Measurements from ENCODE around the gene HK1.

The HK1 gene

DNA sequence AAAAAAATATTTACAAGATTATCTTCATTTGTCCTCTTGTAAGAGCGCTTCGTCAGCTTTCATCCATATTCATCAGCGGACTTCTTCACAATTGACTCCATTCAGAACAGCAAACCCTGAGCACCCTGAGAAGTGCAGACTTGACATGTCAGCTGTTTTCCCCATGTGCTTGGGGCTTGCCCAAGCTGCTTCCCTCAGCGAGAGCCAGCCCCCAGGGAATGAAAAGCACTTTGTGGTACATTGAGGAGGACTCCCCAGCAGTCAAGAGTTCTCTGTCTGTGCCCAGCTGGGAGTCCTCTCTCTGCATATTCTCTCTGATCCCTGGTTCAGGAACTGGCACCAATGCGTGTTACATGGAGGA lies 35.5 kb upstream of the HK1 start:
- no peak overlapping the region for H3K14ac ChIP-seq (ENCODE audit: low read length)
- no peak overlapping the region for H3K27ac ChIP-seq (ENCODE audit: low read depth, low read length)
- no peaks in the 10 kb centered on the region for H3K27me3 ChIP-seq (ENCODE audit: insufficient read depth, low read length)
- peak overlapping the region; percentile 23 for H3K4me3 ChIP-seq (ENCODE audit: low read depth, low read length)
- H4K91ac ChIP-seq (ENCODE audit: low read depth, low read length), result no peak overlapping the region
- H3K79me2 ChIP-seq (ENCODE audit: control insufficient read depth, insufficient read depth, low read length, poor library complexity), result no peaks in the 10 kb centered on the region
- no peak overlapping the region for H2BK5ac ChIP-seq (ENCODE audit: low read depth, low read length, poor library complexity)
- H3K9ac ChIP-seq (ENCODE audit: low read length), result no peak overlapping the region
- H3K4ac ChIP-seq (ENCODE audit: low read depth, low read length), result no peak overlapping the region
- no peak overlapping the region for H2AK5ac ChIP-seq (ENCODE audit: low read length)
- WGBS (ENCODE audit: extremely low coverage, insufficient coverage, insufficient read length), result no CpG with 5 or more reads among the region's 5 CpGs
- DNase-seq, result no peak
- H3K9me3 ChIP-seq (ENCODE audit: insufficient read depth, low read depth, low read length), result no peaks in the 10 kb centered on the region
- no peak overlapping the region for H2BK120ac ChIP-seq (ENCODE audit: insufficient read depth, low read length, poor library complexity)
- H3K18ac ChIP-seq (ENCODE audit: low read length), result no peak overlapping the region
- H2AFZ ChIP-seq (ENCODE audit: insufficient read depth, low read length, poor library complexity), result no peak overlapping the region
- no peaks in the 10 kb centered on the region for H3K36me3 ChIP-seq (ENCODE audit: control insufficient read depth in 1 of 2, insufficient read depth in 2 of 2, low read length in 2 of 2)
- no peak overlapping the region for H4K8ac ChIP-seq (ENCODE audit: low read depth, low read length)
- no peaks in the 10 kb centered on the region for H3K79me1 ChIP-seq (ENCODE audit: low read length)
- H3K4me1 ChIP-seq (ENCODE audit: control insufficient read depth in 1 of 2, insufficient read depth in 2 of 2, low read length in 2 of 2), result no peaks in the 10 kb centered on the region
- no peak overlapping the region for H4K12ac ChIP-seq (ENCODE audit: low read depth, low read length)
- H3K23ac ChIP-seq (ENCODE audit: low read length), result no peak overlapping the region
- H2BK12ac ChIP-seq (ENCODE audit: low read length), result no peak overlapping the region
- H3K4me2 ChIP-seq (ENCODE audit: low read length), result no peak overlapping the region

DNA sequence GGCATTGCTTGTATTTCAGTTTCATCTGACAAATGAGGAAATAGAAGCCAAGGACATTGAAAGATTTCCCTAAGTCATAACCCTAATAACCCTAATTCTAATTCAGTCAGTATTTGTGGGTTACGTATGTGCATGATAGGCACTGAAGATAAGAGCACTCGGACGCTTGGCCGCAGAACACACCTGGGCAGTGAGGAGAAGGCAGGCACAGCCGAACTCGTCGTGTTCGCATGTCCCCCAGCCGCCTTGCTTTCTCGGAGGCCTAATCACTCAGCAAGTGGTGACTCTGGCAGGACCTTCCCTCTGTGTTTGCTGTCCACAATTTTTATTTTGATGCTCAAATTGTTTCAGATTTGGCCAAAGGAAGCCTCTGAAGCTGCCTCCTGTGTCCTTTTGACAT lies 34.5 kb upstream of the HK1 start:
- no peak overlapping the region for H3K4me3 ChIP-seq (ENCODE audit: low read depth, low read length)
- H3K36me3 ChIP-seq (ENCODE audit: control insufficient read depth in 1 of 2, insufficient read depth in 2 of 2, low read length in 2 of 2), result no peaks in the 10 kb centered on the region
- DNase-seq, result no peak
- H3K27me3 ChIP-seq (ENCODE audit: insufficient read depth, low read length), result no peaks in the 10 kb centered on the region
- no peak overlapping the region for H3K14ac ChIP-seq (ENCODE audit: low read length)
- no peak overlapping the region for H4K91ac ChIP-seq (ENCODE audit: low read depth, low read length)
- no peak overlapping the region for H3K23ac ChIP-seq (ENCODE audit: low read length)
- H3K18ac ChIP-seq (ENCODE audit: low read length), result no peak overlapping the region
- no peak overlapping the region for H2BK5ac ChIP-seq (ENCODE audit: low read depth, low read length, poor library complexity)
- no peak overlapping the region for H3K4ac ChIP-seq (ENCODE audit: low read depth, low read length)
- no peak overlapping the region for H3K9ac ChIP-seq (ENCODE audit: low read length)
- WGBS (ENCODE audit: extremely low coverage, insufficient coverage, insufficient read length), result no CpG with 5 or more reads among the region's 10 CpGs
- H2BK120ac ChIP-seq (ENCODE audit: insufficient read depth, low read length, poor library complexity), result no peak overlapping the region
- no peak overlapping the region for H2AK5ac ChIP-seq (ENCODE audit: low read length)
- H3K79me1 ChIP-seq (ENCODE audit: low read length), result no peaks in the 10 kb centered on the region
- H3K4me1 ChIP-seq (ENCODE audit: control insufficient read depth in 1 of 2, insufficient read depth in 2 of 2, low read length in 2 of 2), result no peaks in the 10 kb centered on the region
- H3K9me3 ChIP-seq (ENCODE audit: insufficient read depth, low read depth, low read length), result no peaks in the 10 kb centered on the region
- no peak overlapping the region for H4K12ac ChIP-seq (ENCODE audit: low read depth, low read length)
- H3K27ac ChIP-seq (ENCODE audit: low read depth, low read length), result no peak overlapping the region
- H4K8ac ChIP-seq (ENCODE audit: low read depth, low read length), result no peak overlapping the region
- H3K79me2 ChIP-seq (ENCODE audit: control insufficient read depth, insufficient read depth, low read length, poor library complexity), result no peaks in the 10 kb centered on the region
- no peak overlapping the region for H3K4me2 ChIP-seq (ENCODE audit: low read length)
- no peak overlapping the region for H2AFZ ChIP-seq (ENCODE audit: insufficient read depth, low read length, poor library complexity)
- H2BK12ac ChIP-seq (ENCODE audit: low read length), result no peak overlapping the region

DNA sequence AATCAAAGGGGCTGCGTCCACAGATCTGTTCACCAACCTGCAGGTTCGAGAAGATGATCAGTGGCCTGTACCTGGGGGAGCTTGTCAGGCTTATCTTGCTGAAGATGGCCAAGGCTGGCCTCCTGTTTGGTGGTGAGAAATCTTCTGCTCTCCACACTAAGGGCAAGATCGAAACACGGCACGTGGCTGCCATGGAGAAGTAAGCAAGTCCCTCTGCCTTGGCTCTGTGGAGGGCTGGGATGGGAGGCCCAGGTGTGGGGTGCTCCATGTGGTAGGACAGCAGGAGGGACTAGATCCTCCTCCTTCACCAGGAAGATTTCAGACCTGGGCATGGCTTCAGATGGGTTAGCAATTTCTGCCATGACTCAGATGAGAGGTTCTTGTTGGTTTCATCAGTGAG lies 32.3 kb upstream of the HK1 start:
- Histone ChIP-seq H3K9me3 (ENCODE audit: insufficient read depth, low read depth, low read length) (no peaks in the 10 kb centered on the region), H4K12ac (ENCODE audit: low read depth, low read length) (no peak overlapping the region), H3K14ac (ENCODE audit: low read length) (no peak overlapping the region), H2BK120ac (ENCODE audit: insufficient read depth, low read length, poor library complexity) (no peak overlapping the region), H3K27me3 (ENCODE audit: insufficient read depth, low read length) (no peaks in the 10 kb centered on the region), H3K79me2 (ENCODE audit: control insufficient read depth, insufficient read depth, low read length, poor library complexity) (no peaks in the 10 kb centered on the region), H3K4me2 (ENCODE audit: low read length) (no peak overlapping the region), H4K91ac (ENCODE audit: low read depth, low read length) (no peak overlapping the region), H4K8ac (ENCODE audit: low read depth, low read length) (no peak overlapping the region), H3K79me1 (ENCODE audit: low read length) (no peaks in the 10 kb centered on the region), H2AFZ (ENCODE audit: insufficient read depth, low read length, poor library complexity) (no peak overlapping the region), H3K36me3 (ENCODE audit: control insufficient read depth in 1 of 2, insufficient read depth in 2 of 2, low read length in 2 of 2) (no peaks in the 10 kb centered on the region), H2BK5ac (ENCODE audit: low read depth, low read length, poor library complexity) (no peak overlapping the region), H3K18ac (ENCODE audit: low read length) (no peak overlapping the region), H2AK5ac (ENCODE audit: low read length) (no peak overlapping the region), H3K23ac (ENCODE audit: low read length) (no peak overlapping the region), H3K4me1 (ENCODE audit: control insufficient read depth in 1 of 2, insufficient read depth in 2 of 2, low read length in 2 of 2) (no peaks in the 10 kb centered on the region), H3K9ac (ENCODE audit: low read length) (no peak overlapping the region), H2BK12ac (ENCODE audit: low read length) (no peak overlapping the region), H3K4ac (ENCODE audit: low read depth, low read length) (no peak overlapping the region), H3K27ac (ENCODE audit: low read depth, low read length) (no peak overlapping the region), H3K4me3 (ENCODE audit: low read depth, low read length) (no peak overlapping the region)
- no peak for DNase-seq
- no CpG with 5 or more reads among the region's 5 CpGs for WGBS (ENCODE audit: extremely low coverage, insufficient coverage, insufficient read length)

DNA sequence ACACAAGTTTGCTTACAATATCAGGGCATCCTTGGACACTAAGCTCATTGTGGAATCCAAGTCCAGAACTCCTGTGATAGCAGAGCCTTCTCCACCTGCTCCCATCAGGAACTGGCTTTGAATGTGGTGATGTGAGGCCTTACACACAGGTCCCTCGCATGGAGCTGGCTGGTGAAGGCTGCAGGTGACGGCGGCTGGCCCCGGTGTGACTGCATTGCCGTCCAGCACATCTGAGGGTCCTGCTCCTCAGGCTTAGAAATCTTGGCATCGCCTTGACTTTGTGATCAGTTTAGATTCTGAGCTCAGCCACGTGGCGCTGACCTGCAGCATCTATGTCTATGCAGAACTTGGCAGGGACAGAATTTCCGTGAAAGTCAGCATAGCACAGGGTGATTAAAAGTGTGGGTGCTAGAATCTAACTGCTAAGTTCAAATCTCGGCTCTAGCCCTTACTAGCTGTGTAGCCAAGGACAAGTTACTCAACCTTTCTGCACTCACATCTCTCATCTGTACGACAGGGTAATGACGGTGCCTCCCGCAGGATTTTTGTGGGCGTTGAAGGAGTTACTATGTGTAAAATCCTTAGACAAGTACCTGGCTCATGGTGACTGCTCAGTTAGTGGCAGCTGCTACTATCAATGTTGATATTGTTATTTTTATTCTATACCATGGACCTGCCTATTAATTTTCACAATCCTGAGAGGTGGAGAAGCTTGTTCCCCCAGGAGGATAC lies 31.5 kb upstream of the HK1 start:
- Histone ChIP-seq H3K9ac (ENCODE audit: low read length) (no peak overlapping the region), H3K4me3 (ENCODE audit: low read depth, low read length) (no peak overlapping the region), H3K4me2 (ENCODE audit: low read length) (no peak overlapping the region), H3K14ac (ENCODE audit: low read length) (no peak overlapping the region), H3K18ac (ENCODE audit: low read length) (no peak overlapping the region), H3K27ac (ENCODE audit: low read depth, low read length) (no peak overlapping the region), H3K4me1 (ENCODE audit: control insufficient read depth in 1 of 2, insufficient read depth in 2 of 2, low read length in 2 of 2) (no peaks in the 10 kb centered on the region), H2BK12ac (ENCODE audit: low read length) (no peak overlapping the region), H3K79me2 (ENCODE audit: control insufficient read depth, insufficient read depth, low read length, poor library complexity) (no peaks in the 10 kb centered on the region), H3K27me3 (ENCODE audit: insufficient read depth, low read length) (no peaks in the 10 kb centered on the region), H3K23ac (ENCODE audit: low read length) (no peak overlapping the region), H3K79me1 (ENCODE audit: low read length) (no peaks in the 10 kb centered on the region), H4K12ac (ENCODE audit: low read depth, low read length) (no peak overlapping the region), H3K4ac (ENCODE audit: low read depth, low read length) (no peak overlapping the region), H4K8ac (ENCODE audit: low read depth, low read length) (no peak overlapping the region), H2AK5ac (ENCODE audit: low read length) (no peak overlapping the region), H3K36me3 (ENCODE audit: control insufficient read depth in 1 of 2, insufficient read depth in 2 of 2, low read length in 2 of 2) (no peaks in the 10 kb centered on the region), H3K9me3 (ENCODE audit: insufficient read depth, low read depth, low read length) (no peaks in the 10 kb centered on the region), H2BK5ac (ENCODE audit: low read depth, low read length, poor library complexity) (no peak overlapping the region), H4K91ac (ENCODE audit: low read depth, low read length) (no peak overlapping the region), H2BK120ac (ENCODE audit: insufficient read depth, low read length, poor library complexity) (no peak overlapping the region), H2AFZ (ENCODE audit: insufficient read depth, low read length, poor library complexity) (no peak overlapping the region)
- no CpG with 5 or more reads among the region's 14 CpGs for WGBS (ENCODE audit: extremely low coverage, insufficient coverage, insufficient read length)
- peak in 1 of 2 donors; percentile 27 for DNase-seq
